NCI-H69 (cell line): Measurements from ENCODE around the gene GPR162.

Source experiments
- DNase-seq: peaks from one replicate; lab custom pipeline; 2025; lab: John Stamatoyannopoulos, UW

GPR162 gene

GRCh38 chr12:6822426-6823135 lies 960 bp downstream of the GPR162 start:
- no peak for DNase-seq

- DNase-seq = no peak
These were observed 1.8 kb downstream of the GPR162 start for GRCh38 chr12:6823182-6824084.

- DNase-seq = no peak
These were observed 2.6 kb downstream of the GPR162 start for GRCh38 chr12:6824085-6824775.

DNA sequence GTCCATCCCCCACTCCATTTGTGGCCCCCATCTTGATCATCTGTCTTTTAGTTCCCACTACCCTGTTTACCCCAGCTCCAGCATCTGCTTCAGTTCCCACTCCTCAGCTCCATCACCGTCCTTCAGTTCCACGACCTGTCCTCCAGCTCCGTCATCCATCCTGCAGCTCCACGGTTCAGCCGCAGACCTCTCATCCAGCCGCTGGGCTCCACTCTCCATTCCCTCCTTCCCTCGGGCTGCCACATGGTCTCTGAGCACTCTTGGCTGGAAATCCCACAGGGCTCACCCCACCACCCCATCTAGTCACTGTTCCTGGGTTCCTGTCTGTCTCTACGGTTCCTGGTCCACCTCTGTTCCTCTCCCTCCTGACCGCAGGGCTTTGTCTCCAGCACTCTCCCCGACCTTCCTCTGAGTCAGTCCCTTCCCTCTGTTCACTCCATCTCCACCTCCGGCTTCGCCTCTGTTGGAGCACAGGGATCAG lies 3.3 kb downstream of the GPR162 start:
- peak; percentile 46 for DNase-seq

- peak; percentile 91 for DNase-seq
These were observed 3.9 kb downstream of the GPR162 start for GRCh38 chr12:6825398-6826124.

DNA sequence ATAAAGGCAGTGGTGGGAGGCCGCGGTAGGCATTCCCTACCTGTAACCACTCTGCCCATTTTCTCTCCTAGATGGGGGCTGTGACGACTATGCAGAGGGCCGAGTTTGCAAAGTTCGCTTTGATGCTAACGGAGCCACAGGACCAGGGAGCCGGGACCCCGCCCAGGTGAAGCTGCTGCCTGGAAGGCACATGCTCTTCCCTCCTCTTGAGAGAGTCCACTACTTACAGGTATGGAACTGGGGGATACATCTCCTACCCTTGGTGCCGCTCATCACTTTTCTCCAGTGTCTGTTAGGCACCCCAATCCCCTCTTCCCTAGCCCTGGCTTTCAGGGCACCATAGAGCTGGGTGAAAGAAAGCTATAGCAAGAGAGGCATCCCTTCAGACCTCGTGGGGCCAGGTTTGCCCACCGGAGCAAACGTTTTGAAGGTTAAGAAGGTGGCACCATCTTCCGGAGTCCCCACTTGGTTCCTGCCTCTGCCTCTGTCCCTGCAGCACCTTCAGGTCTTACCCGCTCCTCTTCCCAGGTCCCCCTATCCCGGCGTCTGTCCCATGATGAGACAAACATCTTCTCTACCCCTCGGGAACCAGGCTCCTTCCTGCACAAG lies 4.6 kb downstream of the GPR162 start:
- DNase-seq = no peak

- no peak for DNase-seq
These were observed 5.3 kb downstream of the GPR162 start for GRCh38 chr12:6826734-6827436.

GRCh38 chr12:6827437-6827911 lies 5.9 kb downstream of the GPR162 start:
- DNase-seq = peak; percentile 95

- peak; percentile 83 for DNase-seq
These were observed 6.6 kb downstream of the GPR162 start, which contains the start of gene P3H3 for GRCh38 chr12:6827982-6828780. TSS of gene P3H3 (plus strand) at chr12:6828407. CDS start at chr12:6828441, 34 bp downstream.

DNA sequence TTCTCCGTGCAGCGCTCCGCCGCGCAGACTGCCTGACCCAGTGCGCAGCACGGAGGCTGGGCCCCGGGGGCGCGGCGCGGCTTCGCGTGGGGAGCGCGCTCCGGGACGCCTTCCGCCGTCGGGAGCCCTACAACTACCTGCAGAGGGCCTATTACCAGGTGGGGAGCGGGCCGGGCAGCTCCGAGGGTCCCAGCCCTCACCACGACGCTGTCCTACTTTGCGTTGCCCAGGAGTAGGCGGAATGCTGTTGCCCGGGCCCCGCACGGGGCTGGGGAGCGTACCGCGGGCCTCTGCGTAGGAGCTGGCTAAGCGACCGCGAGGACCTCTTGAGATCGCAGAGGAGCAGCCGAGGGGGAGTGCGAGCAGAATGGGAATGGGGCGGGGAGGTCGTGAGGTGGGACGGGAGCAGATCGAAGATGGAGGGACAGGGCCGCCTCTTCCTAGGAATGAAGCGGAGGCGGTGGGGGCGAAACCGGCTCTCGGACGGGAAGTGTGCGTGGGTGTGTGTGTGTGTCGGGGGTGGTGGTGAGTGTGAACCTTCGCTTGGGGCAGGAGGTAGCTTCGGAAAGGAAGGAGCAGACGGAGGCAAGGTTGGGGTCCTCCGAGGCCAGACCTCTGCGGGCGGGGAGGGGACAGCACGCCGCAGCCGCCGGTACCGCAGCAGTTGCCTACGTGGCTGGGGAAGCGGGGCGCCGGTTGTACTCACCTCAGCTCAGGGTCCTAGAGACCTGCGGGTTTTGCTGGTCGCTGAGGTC lies 7.3 kb downstream of the GPR162 start:
- DNase-seq = peak; percentile 65

DNA sequence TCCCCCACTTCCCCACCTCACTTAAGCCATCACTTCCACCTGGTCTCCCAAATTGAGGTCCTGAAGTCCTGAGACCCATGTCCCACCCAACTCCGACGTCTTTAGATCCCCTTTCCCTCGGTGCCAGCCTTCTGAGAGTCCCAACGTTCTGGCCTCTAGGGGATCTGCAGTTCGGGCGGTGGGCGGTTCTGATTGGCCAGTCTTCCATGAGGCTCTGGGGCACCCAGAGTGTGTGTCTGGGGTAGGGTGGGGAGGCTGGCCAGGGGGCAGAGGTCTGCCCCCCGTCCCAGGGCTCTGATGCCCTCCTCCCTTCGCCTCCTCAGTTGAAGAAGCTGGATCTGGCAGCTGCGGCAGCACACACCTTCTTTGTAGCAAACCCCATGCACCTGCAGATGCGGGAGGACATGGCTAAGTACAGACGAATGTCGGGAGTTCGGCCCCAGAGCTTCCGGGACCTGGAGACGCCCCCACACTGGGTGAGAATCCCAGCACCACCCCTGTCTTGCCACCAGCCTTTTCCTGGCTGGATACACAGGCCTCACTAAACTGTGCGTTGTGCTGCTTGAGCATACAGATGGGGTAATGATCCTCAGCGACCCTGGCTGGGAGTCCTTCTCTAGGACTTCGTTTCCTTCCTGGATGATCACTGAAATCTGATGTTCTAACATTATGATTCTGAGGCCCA lies 8.1 kb downstream of the GPR162 start:
- no peak for DNase-seq

GRCh38 chr12:6830286-6830890 lies 8.8 kb downstream of the GPR162 start:
- no peak for DNase-seq

GRCh38 chr12:6830999-6831398 lies 9.4 kb downstream of the GPR162 start:
- no peak for DNase-seq

GRCh38 chr12:6831450-6831995 lies 9.9 kb downstream of the GPR162 start:
- no peak for DNase-seq

- no peak for DNase-seq
These were observed 10.5 kb downstream of the GPR162 start for GRCh38 chr12:6832125-6832524.

DNA sequence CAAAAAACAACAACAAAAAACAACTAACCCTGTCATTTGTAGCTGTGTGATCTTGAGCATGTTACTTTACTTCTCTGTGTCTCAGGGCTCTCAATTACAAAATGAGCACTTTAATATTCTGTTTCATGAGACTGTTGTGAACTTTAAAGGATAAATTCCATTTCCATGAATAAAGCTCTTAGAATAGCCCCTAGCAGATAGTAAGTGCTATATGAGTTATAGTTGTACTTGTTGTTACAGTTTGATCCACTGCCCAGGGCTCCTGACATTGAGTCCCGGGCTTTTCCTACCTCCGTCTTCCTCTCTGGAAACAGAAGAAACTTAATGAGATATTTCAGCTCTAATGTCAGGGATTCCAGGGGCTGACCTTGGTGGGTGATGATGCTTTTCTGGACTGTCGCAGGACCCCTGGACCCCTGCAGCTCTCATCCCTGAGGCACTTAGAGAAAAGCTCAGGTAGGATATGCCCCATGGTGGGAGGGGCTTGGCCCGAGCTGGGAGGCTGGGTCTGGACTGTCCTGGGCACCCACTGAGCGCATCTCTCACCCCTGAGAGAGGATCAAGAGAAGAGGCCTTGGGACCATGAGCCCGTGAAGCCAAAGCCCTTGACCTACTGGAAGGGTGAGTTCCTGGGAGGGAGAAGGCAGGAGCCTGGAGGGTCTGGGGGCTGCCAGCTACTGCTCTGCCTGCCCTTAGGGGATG lies 11.7 kb downstream of the GPR162 start:
- DNase-seq = no peak

DNA sequence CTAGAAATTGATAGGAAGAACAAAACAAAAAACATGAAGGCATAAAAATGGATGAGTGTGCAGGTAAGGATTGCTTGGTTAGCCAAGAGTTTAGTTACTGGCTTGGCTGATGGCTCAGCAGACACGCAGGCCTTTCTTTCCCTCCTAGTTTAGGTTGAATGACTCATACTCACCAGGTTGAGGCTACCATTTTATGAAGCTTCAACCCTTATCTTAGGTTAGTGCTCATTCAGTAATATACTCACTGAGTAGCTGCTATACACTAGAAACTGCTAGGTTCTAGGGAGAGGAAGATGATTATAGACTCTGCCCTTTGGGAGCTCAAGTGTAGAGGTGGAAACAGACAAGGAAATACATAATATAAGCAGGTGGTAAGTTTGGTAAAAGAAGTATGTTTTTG lies 12.6 kb downstream of the GPR162 start:
- DNase-seq = no peak
